OCI-LY7 (cell line): Measurements from ENCODE around the gene KIAA1671.

ENCODE experiments used
- EZH2phosphoT487 ChIP-seq: fragments of 200-600 bp; sonication (generic); IDR thresholded peaks from 2 replicates; pipeline ENCODE4 v1.6.1; 2018; ENCODE audit warnings: low read depth, borderline replicate concordance, mild to moderate bottlenecking, mixed run types, antibody characterized with exemption, low read length, moderate library complexity, mixed read lengths
- TF ChIP-seq, protein P1 (sequence below): fragments of 200-600 bp; sonication (generic); conservative IDR thresholded peaks from 2 replicates; pipeline ENCODE4 v1.5.1; 2014; ENCODE audit warnings: mild to moderate bottlenecking, antibody characterized with exemption, low read length, moderate library complexity, mixed read lengths

- TF ChIP-seq, protein P1, sequence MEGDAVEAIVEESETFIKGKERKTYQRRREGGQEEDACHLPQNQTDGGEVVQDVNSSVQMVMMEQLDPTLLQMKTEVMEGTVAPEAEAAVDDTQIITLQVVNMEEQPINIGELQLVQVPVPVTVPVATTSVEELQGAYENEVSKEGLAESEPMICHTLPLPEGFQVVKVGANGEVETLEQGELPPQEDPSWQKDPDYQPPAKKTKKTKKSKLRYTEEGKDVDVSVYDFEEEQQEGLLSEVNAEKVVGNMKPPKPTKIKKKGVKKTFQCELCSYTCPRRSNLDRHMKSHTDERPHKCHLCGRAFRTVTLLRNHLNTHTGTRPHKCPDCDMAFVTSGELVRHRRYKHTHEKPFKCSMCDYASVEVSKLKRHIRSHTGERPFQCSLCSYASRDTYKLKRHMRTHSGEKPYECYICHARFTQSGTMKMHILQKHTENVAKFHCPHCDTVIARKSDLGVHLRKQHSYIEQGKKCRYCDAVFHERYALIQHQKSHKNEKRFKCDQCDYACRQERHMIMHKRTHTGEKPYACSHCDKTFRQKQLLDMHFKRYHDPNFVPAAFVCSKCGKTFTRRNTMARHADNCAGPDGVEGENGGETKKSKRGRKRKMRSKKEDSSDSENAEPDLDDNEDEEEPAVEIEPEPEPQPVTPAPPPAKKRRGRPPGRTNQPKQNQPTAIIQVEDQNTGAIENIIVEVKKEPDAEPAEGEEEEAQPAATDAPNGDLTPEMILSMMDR: no peak
- no peak for TF ChIP-seq EZH2phosphoT487
These were observed 195.1 kb downstream of the KIAA1671 start for GRCh38 chr22:25147642-25147928.
